Calu3 (cell line): ENCODE measurements around the gene TBC1D22B. TPM values are rescaled to one million over a fixed set of nuclear protein-coding genes. Genes with fewer than 3 reads are reported as not detected.

Experiments used
- Bru-seq: library from RNA; stranded (reverse); fragments of 400-500 nt; gene quantifications from one replicate; lab custom pipeline; 2021; lab: Mats Ljungman, UMichigan
- BruChase-seq, 2 experiments: library from RNA; stranded (reverse); fragments of 400-500 nt; gene quantifications; one replicate each; lab custom pipeline; 2021; lab: Mats Ljungman, UMichigan
- BruUV-seq: library from RNA; stranded (reverse); fragments of 400-500 nt; replicated peaks from 2 replicates; lab custom pipeline; 2021; lab: Mats Ljungman, UMichigan
- CTCF ChIA-PET: fragments of 300-600 bp; sonication (Branson Sonifier 250); formaldehyde crosslinking; loops from one replicate; lab custom pipeline; 2022; ENCODE audit warnings: antibody characterized with exemption; lab: Charles Lee
- DNase-seq: peaks from one replicate; pipeline ENCODE4 v3.0.0; 2022
- H3K27ac Mint-ChIP-seq: one replicate; pipeline ENCODE4 v1.8.0; 2022; ENCODE audit warnings: mixed read lengths; ENCODE audit not compliant: unreplicated experiment
- H3K27me3 Mint-ChIP-seq: one replicate; pipeline ENCODE4 v1.8.0; 2022; ENCODE audit warnings: mixed read lengths; ENCODE audit not compliant: unreplicated experiment
- H3K36me3 Mint-ChIP-seq: one replicate; pipeline ENCODE4 v1.8.0; 2022; ENCODE audit warnings: mild to moderate bottlenecking, moderate library complexity, mixed read lengths; ENCODE audit not compliant: insufficient read depth, unreplicated experiment
- H3K4me1 Mint-ChIP-seq: one replicate; pipeline ENCODE4 v1.8.0; 2022; ENCODE audit warnings: mild to moderate bottlenecking, low read depth, mixed read lengths; ENCODE audit not compliant: unreplicated experiment
- H3K4me3 Mint-ChIP-seq: one replicate; pipeline ENCODE4 v1.8.0; 2022; ENCODE audit warnings: mild to moderate bottlenecking, low read depth, moderate library complexity, mixed read lengths; ENCODE audit not compliant: unreplicated experiment
- H3K9me3 Mint-ChIP-seq: one replicate; pipeline ENCODE4 v1.8.0; 2022; ENCODE audit warnings: low read depth, mixed read lengths; ENCODE audit not compliant: unreplicated experiment
- CTCF ChIP-seq: fragments of 200-600 bp; IDR thresholded peaks from one replicate; pipeline ENCODE4 v1.8.0; 2022; ENCODE audit warnings: antibody characterized with exemption; ENCODE audit not compliant: unreplicated experiment
- intact Hi-C: fragments of 100-400 bp; cut with micrococcal nuclease; formaldehyde crosslinking; loops from one replicate; pipeline ENCODE4 v1.10.0; 2022; ENCODE audit not compliant: unreplicated experiment
- long read RNA-seq: library from polyadenylated mRNA; stranded (forward); transcript quantifications from one replicate; pipeline ENCODE4 v2.0.0, GENCODE V29; 2022
- total RNA-seq: library from RNA; stranded (reverse); gene quantifications from 2 replicates; pipeline ENCODE4 v1.2.3, GENCODE V29; 2022

TBC1D22B gene
- total RNA-seq, result 14.6 and 14.8 TPM in 2 replicates
- Bru-seq, nascent RNA, result percentile 84 among the genes with signal in this experiment
- BruChase-seq, experiment 1, labeled RNA remaining after a 6-hour chase, result percentile 72 among the genes with signal in this experiment
- BruChase-seq, experiment 2, labeled RNA remaining after a 2-hour chase, result percentile 73 among the genes with signal in this experiment
- long read RNA-seq, transcript TBC1D22B-201 (13 exons, 3,462 nt), result major isoform, 6 of 12 reads
- long read RNA-seq, partial matches to known transcripts, result 1 of 12 reads
- long read RNA-seq, other reads (novel, unspliced or antisense), result 5 of 12 reads

- no peaks in the 10 kb centered on the region for H3K9me3 Mint-ChIP-seq
- H3K27ac Mint-ChIP-seq, result peak within 1 kb of the TSS; percentile 87
- H3K27me3 Mint-ChIP-seq, result no peaks in the 10 kb centered on the region
- BruUV-seq, result no TSS peak
- no peak for TF ChIP-seq CTCF
- H3K36me3 Mint-ChIP-seq, result peaks cover 29% of the 10 kb centered on the region
- H3K4me3 Mint-ChIP-seq, result peak within 1 kb of the TSS; percentile 97
- H3K4me1 Mint-ChIP-seq, result peaks cover 14% of the 10 kb centered on the region
- peak; percentile 99 for DNase-seq
- CTCF ChIA-PET, result interaction anchor here (1.1 to 1.5 kb wide), 5 partner anchors 15 to 57 kb away, joined by 3 to 9 read pairs (median 5); no protein-coding TSS in a partner anchor
- intact Hi-C loops, result loop anchor here (10.0 kb wide), 1 partner anchor 417 kb away; no protein-coding TSS in a partner anchor
These were observed at the start of gene TBC1D22B, which contains the start of gene TMEM217 for GRCh38 chr6:37257634-37258404. TBC1D22B (plus strand) TSS chr6:37257772; CDS start chr6:37257918, 146 bp downstream. TMEM217 (minus strand) TSS chr6:37258144; CDS start chr6:37219030, 39,114 bp downstream.

- H3K4me3 Mint-ChIP-seq, result no peak overlapping the region
- H3K27ac Mint-ChIP-seq, result no peak overlapping the region
- H3K9me3 Mint-ChIP-seq, result no peaks in the 10 kb centered on the region
- H3K27me3 Mint-ChIP-seq, result no peaks in the 10 kb centered on the region
- no TSS peak for BruUV-seq
- CTCF ChIA-PET, result interaction anchor here (0.7 to 6.6 kb wide), 4 partner anchors 156 to 316 kb away, joined by 3 to 185 read pairs (median 4); no protein-coding TSS in a partner anchor
- peak; percentile 95 for DNase-seq
- intact Hi-C loops, result loop anchor here (1.0 to 5.0 kb wide), 3 partner anchors 36 to 441 kb away; no protein-coding TSS in a partner anchor
- peaks cover 28% of the 10 kb centered on the region for H3K4me1 Mint-ChIP-seq
- no peaks in the 10 kb centered on the region for H3K36me3 Mint-ChIP-seq
- TF ChIP-seq CTCF, result peak; percentile 89
These were observed 49.6 kb upstream of the TBC1D22B start for GRCh38 chr6:37207903-37208456.

- H3K27me3 Mint-ChIP-seq, result peaks cover 1% of the 10 kb centered on the region
- CTCF ChIA-PET, result interaction anchor here (0.6 to 6.6 kb wide), 6 partner anchors 79 to 315 kb away, joined by 3 to 185 read pairs (median 3); no protein-coding TSS in a partner anchor
- H3K4me3 Mint-ChIP-seq, result no peak overlapping the region
- H3K36me3 Mint-ChIP-seq, result no peaks in the 10 kb centered on the region
- H3K9me3 Mint-ChIP-seq, result no peaks in the 10 kb centered on the region
- no peak for DNase-seq
- peaks cover 20% of the 10 kb centered on the region for H3K4me1 Mint-ChIP-seq
- no TSS peak for BruUV-seq
- TF ChIP-seq CTCF, result no peak
- H3K27ac Mint-ChIP-seq, result no peak overlapping the region
- intact Hi-C loops, result loop anchor here (1.0 to 5.0 kb wide), 3 partner anchors 36 to 442 kb away; no protein-coding TSS in a partner anchor
These were observed 48.8 kb upstream of the TBC1D22B start for GRCh38 chr6:37208793-37209192.
